Mesenchymal stem cell (in vitro differentiated cells and primary cell): Measurements from ENCODE around the gene WBP11.
"Not testable (repeated sequence)": the region's sequence is repeated elsewhere in the genome, so short reads cannot be mapped to it uniquely, and the experiment has no call there.

Experiments used
- DNase-seq: peaks from one replicate; pipeline ENCODE4 v3.0.0-alpha.2; 2013
- H2AFZ ChIP-seq: one replicate; pipeline ENCODE4 v1.6.1; 2013; ENCODE audit warnings: low read depth, mild to moderate bottlenecking, control low read depth, inconsistent platforms, low read length, moderate library complexity
- H2AK5ac ChIP-seq: 2 replicates; pipeline ENCODE4 v1.6.1; 2013; ENCODE audit warnings: low read length, moderate library complexity, mild to moderate bottlenecking, inconsistent platforms; ENCODE audit not compliant: severe bottlenecking
- H2BK120ac ChIP-seq: one replicate; pipeline ENCODE4 v1.6.1; 2013; ENCODE audit warnings: low read depth, mild to moderate bottlenecking, inconsistent platforms, low read length, moderate library complexity
- H2BK12ac ChIP-seq, 2 experiments: one replicate each; pipeline ENCODE4 v1.6.1; 2013; ENCODE audit warnings: inconsistent platforms in 2 of 2, low read length in 2 of 2, mild to moderate bottlenecking in 2 of 2, moderate library complexity in 2 of 2, control low read depth in 1 of 2
- H2BK15ac ChIP-seq: one replicate; pipeline ENCODE4 v1.6.1; 2013; ENCODE audit warnings: mild to moderate bottlenecking, low read depth, inconsistent platforms; ENCODE audit not compliant: poor library complexity, severe bottlenecking
- H2BK5ac ChIP-seq: 2 replicates; pipeline ENCODE4 v1.6.1; 2013; ENCODE audit warnings: low read depth, mild to moderate bottlenecking, low read length, control low read depth, inconsistent platforms; ENCODE audit not compliant: poor library complexity, severe bottlenecking
- H3K14ac ChIP-seq, 2 experiments: one replicate each; pipeline ENCODE4 v1.6.1; 2013; ENCODE audit warnings: inconsistent platforms in 2 of 2, low read length in 2 of 2, control low read depth in 1 of 2, mild to moderate bottlenecking in 1 of 2, moderate library complexity in 1 of 2
- H3K18ac ChIP-seq, 2 experiments: one replicate each; pipeline ENCODE4 v1.6.1; 2013; ENCODE audit warnings: inconsistent platforms in 2 of 2, low read length in 2 of 2, control low read depth in 1 of 2, low read depth in 1 of 2, mild to moderate bottlenecking in 1 of 2
- H3K23ac ChIP-seq, 2 experiments: one replicate each; pipeline ENCODE4 v1.6.1; 2013; ENCODE audit warnings: inconsistent platforms in 2 of 2, low read length in 2 of 2, mild to moderate bottlenecking in 2 of 2, moderate library complexity in 2 of 2, control low read depth in 1 of 2
- H3K27ac ChIP-seq: 2 replicates; pipeline ENCODE4 v1.5.1; 2013; ENCODE audit warnings: mild to moderate bottlenecking, moderate library complexity, low read length, control low read depth, inconsistent platforms; ENCODE audit not compliant: poor library complexity, severe bottlenecking
- H3K27me3 ChIP-seq, 2 experiments: 2 replicates each; pipeline versions ENCODE4 v1.6.1 to v1.7.0; 2013; ENCODE audit warnings: low read length in 2 of 2, mild to moderate bottlenecking in 2 of 2, moderate library complexity in 2 of 2, control low read depth in 1 of 2, inconsistent platforms in 1 of 2; ENCODE audit not compliant: control insufficient read depth in 1 of 2, insufficient read depth in 1 of 2
- H3K36me3 ChIP-seq, 2 experiments: 2 replicates each; pipeline versions ENCODE4 v1.6.1 to v1.7.0; 2013; ENCODE audit warnings: low read length in 2 of 2, control low read depth in 1 of 2, inconsistent platforms in 1 of 2, low read depth in 1 of 2, mild to moderate bottlenecking in 1 of 2; ENCODE audit not compliant: insufficient read depth in 2 of 2, control insufficient read depth in 1 of 2
- H3K4ac ChIP-seq, 2 experiments: one replicate each; pipeline ENCODE4 v1.6.1; 2013; ENCODE audit warnings: inconsistent platforms in 2 of 2, low read length in 2 of 2, mild to moderate bottlenecking in 2 of 2, moderate library complexity in 2 of 2, control low read depth in 1 of 2, low read depth in 1 of 2
- H3K4me1 ChIP-seq: 2 replicates; pipeline ENCODE4 v1.6.1; 2013; ENCODE audit warnings: low read depth, low read length, control low read depth; ENCODE audit not compliant: control insufficient read depth, insufficient read depth
- H3K4me2 ChIP-seq: 2 replicates; pipeline ENCODE4 v1.6.1; 2013; ENCODE audit warnings: low read length, mild to moderate bottlenecking, inconsistent platforms; ENCODE audit not compliant: poor library complexity, severe bottlenecking
- H3K4me3 ChIP-seq, 2 experiments: 2 replicates each; pipeline versions ENCODE4 v1.5.1 to v1.7.0; 2013; ENCODE audit warnings: low read length in 2 of 2, mild to moderate bottlenecking in 2 of 2, control low read depth in 1 of 2, low read depth in 1 of 2; ENCODE audit not compliant: insufficient read depth in 1 of 2
- H3K79me1 ChIP-seq: replicated peaks from 2 replicates; pipeline ENCODE4 v1.6.1; 2013; ENCODE audit warnings: mild to moderate bottlenecking, control low read depth, low read length, inconsistent platforms; ENCODE audit not compliant: poor library complexity, severe bottlenecking
- H3K9ac ChIP-seq: 2 replicates; pipeline ENCODE4 v1.7.0; 2013; ENCODE audit warnings: mild to moderate bottlenecking, low read length, moderate library complexity
- H3K9me3 ChIP-seq: 2 replicates; pipeline ENCODE4 v1.7.0; 2013; ENCODE audit warnings: mild to moderate bottlenecking, low read length; ENCODE audit not compliant: control insufficient read depth
- H4K8ac ChIP-seq: one replicate; pipeline ENCODE4 v1.6.1; 2013; ENCODE audit warnings: inconsistent platforms, mild to moderate bottlenecking, low read length, moderate library complexity
- H4K91ac ChIP-seq: one replicate; pipeline ENCODE4 v1.6.1; 2013; ENCODE audit warnings: mild to moderate bottlenecking, low read length, inconsistent platforms
- WGBS: methylation state at CpG from one replicate; pipeline ENCODE4 v1.1.7; 2013; ENCODE audit warnings: mixed read lengths; 5-methylcytosine and 5-hydroxymethylcytosine counted together

The WBP11 gene

GRCh38 chr12:14743061-14743460 lies 60.2 kb downstream of the WBP11 start:
- H2AK5ac ChIP-seq: no peak overlapping the region

GRCh38 chr12:14741942-14742341 lies 61.3 kb downstream of the WBP11 start:
- Histone ChIP-seq H3K27me3 (no peaks in the 10 kb centered on the region), H3K79me1 (no peaks in the 10 kb centered on the region), H2BK15ac (no peak overlapping the region), H3K36me3 (no peaks in the 10 kb centered on the region), H2AFZ (no peak overlapping the region), H2BK12ac (no peak overlapping the region), H2AK5ac (no peak overlapping the region), H2BK120ac (no peak overlapping the region), H3K4me2 (no peak overlapping the region), H3K9me3 (no peaks in the 10 kb centered on the region), H3K23ac (no peak overlapping the region), H3K4me1 (peaks cover 2% of the 10 kb centered on the region), H3K18ac (no peak overlapping the region), H4K8ac (no peak overlapping the region), H3K14ac (no peak overlapping the region), H3K4me3 (no peak overlapping the region), H3K27ac (no peak overlapping the region), H4K91ac (no peak overlapping the region), H2BK5ac (no peak overlapping the region), H3K4ac (no peak overlapping the region), H3K9ac (no peak overlapping the region)
- WGBS: no CpG with 5 or more reads among the region's 2 CpGs
- DNase-seq: no peak

More at GRCh38 chr12:14743061-14743460, 60.2 kb downstream of the WBP11 start:
- Histone ChIP-seq H3K4me1 (peaks cover 2% of the 10 kb centered on the region), H3K14ac (no peak overlapping the region), H3K79me1 (no peaks in the 10 kb centered on the region), H2AFZ (no peak overlapping the region), H3K4me3 (no peak overlapping the region), H2BK5ac (no peak overlapping the region), H3K36me3 (no peaks in the 10 kb centered on the region), H4K8ac (no peak overlapping the region), H4K91ac (no peak overlapping the region), H3K18ac (no peak overlapping the region), H3K9ac (no peak overlapping the region), H3K23ac (no peak overlapping the region), H3K4me2 (no peak overlapping the region), H3K27ac (no peak overlapping the region), H3K27me3 (no peaks in the 10 kb centered on the region), H2BK120ac (no peak overlapping the region), H3K4ac (no peak overlapping the region), H2BK15ac (no peak overlapping the region), H2BK12ac (no peak overlapping the region), H3K9me3 (no peaks in the 10 kb centered on the region)
- DNase-seq: no peak
- WGBS: 89% methylated on average over 1 of the region's 1 CpG

GRCh38 chr12:14741153-14741552 lies 62.1 kb downstream of the WBP11 start:
- H2BK5ac ChIP-seq: no peak overlapping the region
- H2AK5ac ChIP-seq: no peak overlapping the region
- H2BK120ac ChIP-seq: no peak overlapping the region
- no peak overlapping the region for H3K18ac ChIP-seq
- WGBS: 95% methylated on average over 4 of the region's 4 CpGs
- no peak overlapping the region for H3K9ac ChIP-seq
- no peaks in the 10 kb centered on the region for H3K79me1 ChIP-seq
- H4K91ac ChIP-seq: no peak overlapping the region
- H3K4me2 ChIP-seq: no peak overlapping the region
- H3K4ac ChIP-seq: no peak overlapping the region
- H2BK12ac ChIP-seq: no peak overlapping the region
- no peak overlapping the region for H3K27ac ChIP-seq
- H3K4me1 ChIP-seq: peaks cover 2% of the 10 kb centered on the region
- H3K14ac ChIP-seq: no peak overlapping the region
- H3K23ac ChIP-seq: no peak overlapping the region
- H4K8ac ChIP-seq: no peak overlapping the region
- no peak overlapping the region for H3K4me3 ChIP-seq
- DNase-seq: no peak
- H3K9me3 ChIP-seq: no peaks in the 10 kb centered on the region
- H3K36me3 ChIP-seq: no peaks in the 10 kb centered on the region
- H2BK15ac ChIP-seq: no peak overlapping the region
- no peaks in the 10 kb centered on the region for H3K27me3 ChIP-seq
- no peak overlapping the region for H2AFZ ChIP-seq

GRCh38 chr12:14736441-14736840 lies 66.8 kb downstream of the WBP11 start:
- not testable (repeated sequence) for H3K4ac ChIP-seq, H3K9ac ChIP-seq, H3K23ac ChIP-seq, H3K9me3 ChIP-seq, H2BK5ac ChIP-seq, H2BK12ac ChIP-seq, H3K27ac ChIP-seq, H3K4me3 ChIP-seq, DNase-seq, H3K14ac ChIP-seq, H2BK15ac ChIP-seq, H2AFZ ChIP-seq, H2BK120ac ChIP-seq, H4K91ac ChIP-seq, H3K79me1 ChIP-seq, H2AK5ac ChIP-seq, H3K36me3 ChIP-seq, H3K27me3 ChIP-seq, H3K4me1 ChIP-seq, H3K4me2 ChIP-seq, H4K8ac ChIP-seq, H3K18ac ChIP-seq
- WGBS: 98% methylated on average over 8 of the region's 16 CpGs
